ENCODE measurements around the gene GABPA. TPM values are rescaled to one million over a fixed set of nuclear protein-coding genes. Genes with fewer than 3 reads are reported as not detected.

The GABPA gene
- total and polyA plus RNA-seq, 9 of the 15 experiments (the other 6 are each of a cell fraction or from before 2014, with no cell fraction given): 8.9 to 35.7 (median 22.8) TPM

DNA sequence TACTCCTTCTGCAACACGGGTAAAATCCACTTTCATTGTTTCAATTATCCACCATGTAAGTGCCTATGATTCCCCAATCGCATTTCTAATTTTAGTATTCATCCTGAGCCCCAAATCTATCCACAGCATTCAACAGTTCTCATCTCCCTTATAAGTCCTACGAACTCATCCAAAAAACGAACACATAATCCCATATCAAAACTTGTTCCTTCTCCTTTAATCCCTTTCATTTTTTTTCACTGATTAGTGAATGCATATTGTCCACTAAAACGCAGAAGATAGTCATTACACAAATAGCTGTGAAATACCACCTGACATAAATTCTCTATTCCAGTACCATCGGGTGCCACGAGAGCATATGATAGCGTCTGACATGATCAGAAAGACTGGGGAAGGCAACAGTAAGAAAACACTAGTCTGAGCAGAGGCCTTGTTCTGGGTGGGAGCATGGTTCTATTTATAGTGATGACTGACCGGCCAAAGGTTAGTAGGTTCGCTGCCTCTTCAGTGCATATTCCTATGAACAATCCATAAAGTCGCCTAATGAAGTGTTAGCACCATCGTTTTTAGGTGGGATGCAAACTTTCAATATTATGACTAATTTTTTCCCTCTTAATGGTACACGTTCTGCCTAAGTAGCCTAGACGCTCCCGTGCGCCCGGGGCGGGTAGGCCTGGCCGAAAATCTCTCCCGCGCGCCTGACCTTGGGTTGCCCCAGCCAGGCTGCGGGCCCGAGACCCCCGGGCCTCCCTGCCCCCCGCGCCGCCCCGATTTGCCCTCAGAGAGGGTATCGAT lies 716 bp upstream of the GABPA start (continued):
- TF ChIP-seq TBP (optimal IDR thresholded peaks at IDR 0.05; ENCODE audit: low read depth, low read length) (peak; percentile 48), CAMTA2 (CRISPR knock-in tag; conservative IDR thresholded peaks at IDR 0.05) (no peak), SREBF1 (IDR thresholded peaks at IDR 0.05; ENCODE audit: borderline replicate concordance, low read depth, low read length) (no peak), HNRNPL (IDR thresholded peaks at IDR 0.05; ENCODE audit: low read depth, low read length) (no peak), FOXJ3 (CRISPR knock-in tag; IDR thresholded peaks at IDR 0.05) (no peak), ZNF75A (CRISPR knock-in tag; IDR thresholded peaks at IDR 0.05) (no peak), TCF7 (IDR thresholded peaks at IDR 0.05; ENCODE audit: borderline replicate concordance) (no peak), TEAD1 (CRISPR knock-in tag; IDR thresholded peaks at IDR 0.05) (no peak), MTA2 (IDR thresholded peaks at IDR 0.05; ENCODE audit: low read depth) (no peak), ZNF764 (CRISPR knock-in tag; IDR thresholded peaks at IDR 0.05; ENCODE audit: low read depth) (no peak), POLR2A (conservative IDR thresholded peaks at IDR 0.05) (no peak; the same call in 1 of the 2 replicates), SETDB1 (IDR thresholded peaks at IDR 0.05; ENCODE audit: low read length) (no peak), NR2F6 (CRISPR knock-in tag; IDR thresholded peaks at IDR 0.05) (no peak), ESRRA (IDR thresholded peaks at IDR 0.05; ENCODE audit: borderline replicate concordance, low read depth) (no peak), RBBP5 (IDR thresholded peaks at IDR 0.05; ENCODE audit: borderline replicate concordance, insufficient read depth, low read length, poor library complexity, severe bottlenecking) (peak; percentile 54), MEIS2 (IDR thresholded peaks at IDR 0.05; ENCODE audit: partially characterized antibody) (no peak), POLR3G (IDR thresholded peaks at IDR 0.05; ENCODE audit: extremely low read depth, insufficient read length, insufficient replicate concordance) (no peak), ZNF561 (CRISPR knock-in tag; conservative IDR thresholded peaks at IDR 0.05) (no peak), KLF13 (tag; IDR thresholded peaks at IDR 0.05; ENCODE audit: borderline replicate concordance, low read depth) (no peak), SRSF1 (IDR thresholded peaks at IDR 0.05; ENCODE audit: low read depth, low read length) (no peak), L3MBTL2 (IDR thresholded peaks at IDR 0.05) (no peak)
- TF ChIP-seq, protein P1, sequence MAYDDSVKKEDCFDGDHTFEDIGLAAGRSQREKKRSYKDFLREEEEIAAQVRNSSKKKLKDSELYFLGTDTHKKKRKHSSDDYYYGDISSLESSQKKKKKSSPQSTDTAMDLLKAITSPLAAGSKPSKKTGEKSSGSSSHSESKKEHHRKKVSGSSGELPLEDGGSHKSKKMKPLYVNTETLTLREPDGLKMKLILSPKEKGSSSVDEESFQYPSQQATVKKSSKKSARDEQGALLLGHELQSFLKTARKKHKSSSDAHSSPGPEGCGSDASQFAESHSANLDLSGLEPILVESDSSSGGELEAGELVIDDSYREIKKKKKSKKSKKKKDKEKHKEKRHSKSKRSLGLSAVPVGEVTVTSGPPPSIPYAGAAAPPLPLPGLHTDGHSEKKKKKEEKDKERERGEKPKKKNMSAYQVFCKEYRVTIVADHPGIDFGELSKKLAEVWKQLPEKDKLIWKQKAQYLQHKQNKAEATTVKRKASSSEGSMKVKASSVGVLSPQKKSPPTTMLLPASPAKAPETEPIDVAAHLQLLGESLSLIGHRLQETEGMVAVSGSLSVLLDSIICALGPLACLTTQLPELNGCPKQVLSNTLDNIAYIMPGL (CRISPR knock-in tag; IDR thresholded peaks at IDR 0.05): no peak; the same call in 1 of the 2 replicates
- TF ChIP-seq, protein P2, sequence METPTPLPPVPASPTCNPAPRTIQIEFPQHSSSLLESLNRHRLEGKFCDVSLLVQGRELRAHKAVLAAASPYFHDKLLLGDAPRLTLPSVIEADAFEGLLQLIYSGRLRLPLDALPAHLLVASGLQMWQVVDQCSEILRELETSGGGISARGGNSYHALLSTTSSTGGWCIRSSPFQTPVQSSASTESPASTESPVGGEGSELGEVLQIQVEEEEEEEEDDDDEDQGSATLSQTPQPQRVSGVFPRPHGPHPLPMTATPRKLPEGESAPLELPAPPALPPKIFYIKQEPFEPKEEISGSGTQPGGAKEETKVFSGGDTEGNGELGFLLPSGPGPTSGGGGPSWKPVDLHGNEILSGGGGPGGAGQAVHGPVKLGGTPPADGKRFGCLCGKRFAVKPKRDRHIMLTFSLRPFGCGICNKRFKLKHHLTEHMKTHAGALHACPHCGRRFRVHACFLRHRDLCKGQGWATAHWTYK (CRISPR knock-in tag; IDR thresholded peaks at IDR 0.05): no peak
- TF ChIP-seq, protein P3, sequence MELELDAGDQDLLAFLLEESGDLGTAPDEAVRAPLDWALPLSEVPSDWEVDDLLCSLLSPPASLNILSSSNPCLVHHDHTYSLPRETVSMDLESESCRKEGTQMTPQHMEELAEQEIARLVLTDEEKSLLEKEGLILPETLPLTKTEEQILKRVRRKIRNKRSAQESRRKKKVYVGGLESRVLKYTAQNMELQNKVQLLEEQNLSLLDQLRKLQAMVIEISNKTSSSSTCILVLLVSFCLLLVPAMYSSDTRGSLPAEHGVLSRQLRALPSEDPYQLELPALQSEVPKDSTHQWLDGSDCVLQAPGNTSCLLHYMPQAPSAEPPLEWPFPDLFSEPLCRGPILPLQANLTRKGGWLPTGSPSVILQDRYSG (tag; conservative IDR thresholded peaks at IDR 0.05; ENCODE audit: low read depth): 0 out of 2 replicates have a peak, but pooled peaks have one; percentile 21
